Gastrocnemius medialis (tissue), 4 donors: ENCODE data around the gene PBX3.

Experiments
- CTCF ChIP-seq, 5 experiments: fragments of 450-650 bp in 3 of 5; fragments of 200-600 bp in 2 of 5; sonication (generic) in 2 of 5; IDR thresholded peaks in 4 of 5; conservative IDR thresholded peaks in 1 of 5; 1 replicate in 4 of 5; 2 replicates in 1 of 5; pipeline ENCODE4 v1.5.1; 2016 to 2019; ENCODE audit warnings: antibody characterized with exemption in 5 of 5, mild to moderate bottlenecking in 3 of 5, moderate library complexity in 3 of 5
- POLR2A ChIP-seq, 2 donors: fragments of 450-650 bp; IDR thresholded peaks; one replicate each; pipeline ENCODE4 v1.6.1; 2017; ENCODE audit warnings: antibody characterized with exemption in 2 of 2, mild to moderate bottlenecking in 2 of 2, moderate library complexity in 2 of 2

- TF ChIP-seq CTCF (IDR thresholded peaks at IDR 0.05 in 4 of 5, conservative IDR thresholded peaks at IDR 0.05 in 1 of 5) (no peak), POLR2A (IDR thresholded peaks at IDR 0.05) (no peak)
These were observed 116.8 kb downstream of the PBX3 start for GRCh38 chr9:125863923-125864322.
